IPS DF 4.7 (cell line): ENCODE results near the gene CERK.
"Not testable (repeated sequence)": the region's sequence is repeated elsewhere in the genome, so short reads cannot be mapped to it uniquely, and the experiment has no call there.

Experiments used
- DNase-seq: peaks from one replicate; pipeline ENCODE4 v3.0.0-alpha.2; 2013; ENCODE audit warnings: low spot score; ENCODE audit errors: extremely low read depth

CERK gene

GRCh38 chr22:46649141-46650077 is 88.6 kb downstream of the CERK start:
- DNase-seq = no peak

GRCh38 chr22:46648225-46648820 is 89.7 kb downstream of the CERK start:
- not testable (repeated sequence) for DNase-seq

- DNase-seq = no peak
These were observed 91.4 kb downstream of the CERK start for GRCh38 chr22:46646531-46647215.

- DNase-seq = not testable (repeated sequence)
These were observed 95.1 kb downstream of the CERK start for GRCh38 chr22:46642840-46643480.

GRCh38 chr22:46641811-46642266 is 96.2 kb downstream of the CERK start:
- DNase-seq = no peak

- no peak for DNase-seq
These were observed 97.6 kb downstream of the CERK start for GRCh38 chr22:46640293-46641055.

GRCh38 chr22:46639843-46640242 is 98.2 kb downstream of the CERK start:
- no peak for DNase-seq

GRCh38 chr22:46638601-46639431 is 99.2 kb downstream of the CERK start:
- DNase-seq = no peak

GRCh38 chr22:46637711-46638600 is 100.1 kb downstream of the CERK start:
- no peak for DNase-seq

- no peak for DNase-seq
These were observed 101.6 kb downstream of the CERK start for GRCh38 chr22:46636221-46637002.

GRCh38 chr22:46635756-46636155 is 102.3 kb downstream of the CERK start:
- no peak for DNase-seq

GRCh38 chr22:46634973-46635685 is 102.9 kb downstream of the CERK start:
- DNase-seq = not testable (repeated sequence)
